ENCODE data around the gene MPC2.
A peak's percentile ranks its signal among the peaks of the same experiment; 100 is the strongest.

Gene MPC2

GRCh38 chr1:167936930-167937708 lies at the start of gene MPC2:
Gene MPC2, minus strand, starts transcription at chr1:167937072. Its CDS starts 1,231 bp downstream, at chr1:167935841.
- Mint-ChIP-seq H3K27me3 (ENCODE audit: low read depth) (no peaks in the 10 kb centered on the region), H3K36me3 (ENCODE audit: low read depth) (peaks cover 5% of the 10 kb centered on the region), H3K4me1 (ENCODE audit: low read depth) (peaks cover 29% of the 10 kb centered on the region), H3K9me3 (no peaks in the 10 kb centered on the region), H3K4me3 (peak within 1 kb of the TSS; percentile 90), H3K27ac (peak within 1 kb of the TSS; percentile 97)
- DNase-seq (ENCODE audit: low spot score): peak; percentile 57

GRCh38 chr1:167984886-167985489 lies 48.1 kb upstream of the MPC2 start:
- H3K27ac Mint-ChIP-seq: no peak overlapping the region
- H3K4me3 Mint-ChIP-seq: no peak overlapping the region
- peak; percentile 10 for DNase-seq (ENCODE audit: low spot score)
- peaks cover 9% of the 10 kb centered on the region for H3K4me1 Mint-ChIP-seq (ENCODE audit: low read depth)
- no peaks in the 10 kb centered on the region for H3K27me3 Mint-ChIP-seq (ENCODE audit: low read depth)
- no peaks in the 10 kb centered on the region for H3K9me3 Mint-ChIP-seq
- H3K36me3 Mint-ChIP-seq (ENCODE audit: low read depth): peaks cover 32% of the 10 kb centered on the region

GRCh38 chr1:167983797-167984420 lies 47.0 kb upstream of the MPC2 start:
- Mint-ChIP-seq H3K4me1 (ENCODE audit: low read depth) (peaks cover 9% of the 10 kb centered on the region), H3K27ac (no peak overlapping the region), H3K9me3 (no peaks in the 10 kb centered on the region), H3K27me3 (ENCODE audit: low read depth) (no peaks in the 10 kb centered on the region), H3K4me3 (no peak overlapping the region), H3K36me3 (ENCODE audit: low read depth) (peaks cover 35% of the 10 kb centered on the region)
- DNase-seq (ENCODE audit: low spot score): no peak

GRCh38 chr1:167981933-167982332 lies 45.1 kb upstream of the MPC2 start:
- Mint-ChIP-seq H3K4me3 (no peak overlapping the region), H3K27me3 (ENCODE audit: low read depth) (no peaks in the 10 kb centered on the region), H3K4me1 (ENCODE audit: low read depth) (peaks cover 9% of the 10 kb centered on the region), H3K36me3 (ENCODE audit: low read depth) (peaks cover 43% of the 10 kb centered on the region), H3K9me3 (peaks cover 5% of the 10 kb centered on the region), H3K27ac (no peak overlapping the region)
- no peak for DNase-seq (ENCODE audit: low spot score)

- H3K36me3 Mint-ChIP-seq (ENCODE audit: low read depth): peaks cover 39% of the 10 kb centered on the region
- peak overlapping the region; percentile 58 for H3K27ac Mint-ChIP-seq
Measured at GRCh38 chr1:167977245-167977644, 40.4 kb upstream of the MPC2 start.

GRCh38 chr1:167974698-167975097 lies 37.8 kb upstream of the MPC2 start:
- H3K36me3 Mint-ChIP-seq (ENCODE audit: low read depth): peaks cover 29% of the 10 kb centered on the region
- H3K27me3 Mint-ChIP-seq (ENCODE audit: low read depth): no peaks in the 10 kb centered on the region
- H3K9me3 Mint-ChIP-seq: peaks cover 5% of the 10 kb centered on the region
- H3K4me3 Mint-ChIP-seq: no peak overlapping the region
- no peaks in the 10 kb centered on the region for H3K4me1 Mint-ChIP-seq (ENCODE audit: low read depth)
- DNase-seq (ENCODE audit: low spot score): no peak
- no peak overlapping the region for H3K27ac Mint-ChIP-seq

More at GRCh38 chr1:167977245-167977644, 40.4 kb upstream of the MPC2 start:
- Mint-ChIP-seq H3K27me3 (ENCODE audit: low read depth) (no peaks in the 10 kb centered on the region), H3K9me3 (peaks cover 5% of the 10 kb centered on the region), H3K4me3 (no peak overlapping the region), H3K4me1 (ENCODE audit: low read depth) (peaks cover 2% of the 10 kb centered on the region)
- no peak for DNase-seq (ENCODE audit: low spot score)

- Mint-ChIP-seq H3K9me3 (peaks cover 5% of the 10 kb centered on the region), H3K36me3 (ENCODE audit: low read depth) (peaks cover 28% of the 10 kb centered on the region), H3K27me3 (ENCODE audit: low read depth) (no peaks in the 10 kb centered on the region), H3K4me3 (no peak overlapping the region), H3K27ac (no peak overlapping the region), H3K4me1 (ENCODE audit: low read depth) (no peaks in the 10 kb centered on the region)
- DNase-seq (ENCODE audit: low spot score): no peak
Measured at GRCh38 chr1:167973832-167974231, 37.0 kb upstream of the MPC2 start.

- Mint-ChIP-seq H3K4me1 (ENCODE audit: low read depth) (peaks cover 5% of the 10 kb centered on the region), H3K27ac (no peak overlapping the region)
- DNase-seq (ENCODE audit: low spot score): no peak
Measured at GRCh38 chr1:167968569-167968968, 31.7 kb upstream of the MPC2 start.

GRCh38 chr1:167966050-167966449 lies 29.2 kb upstream of the MPC2 start:
- Mint-ChIP-seq H3K4me1 (ENCODE audit: low read depth) (peaks cover 5% of the 10 kb centered on the region), H3K9me3 (no peaks in the 10 kb centered on the region), H3K36me3 (ENCODE audit: low read depth) (peaks cover 19% of the 10 kb centered on the region), H3K4me3 (no peak overlapping the region), H3K27ac (no peak overlapping the region), H3K27me3 (ENCODE audit: low read depth) (no peaks in the 10 kb centered on the region)
- DNase-seq (ENCODE audit: low spot score): no peak

More at GRCh38 chr1:167968569-167968968, 31.7 kb upstream of the MPC2 start:
- Mint-ChIP-seq H3K27me3 (ENCODE audit: low read depth) (no peaks in the 10 kb centered on the region), H3K4me3 (no peak overlapping the region), H3K9me3 (no peaks in the 10 kb centered on the region), H3K36me3 (ENCODE audit: low read depth) (peaks cover 13% of the 10 kb centered on the region)

- peaks cover 5% of the 10 kb centered on the region for H3K4me1 Mint-ChIP-seq (ENCODE audit: low read depth)
- H3K27ac Mint-ChIP-seq: no peak overlapping the region
- H3K27me3 Mint-ChIP-seq (ENCODE audit: low read depth): no peaks in the 10 kb centered on the region
- no peak overlapping the region for H3K4me3 Mint-ChIP-seq
- no peaks in the 10 kb centered on the region for H3K9me3 Mint-ChIP-seq
- H3K36me3 Mint-ChIP-seq (ENCODE audit: low read depth): peaks cover 19% of the 10 kb centered on the region
- no peak for DNase-seq (ENCODE audit: low spot score)
Measured at GRCh38 chr1:167964646-167965045, 27.8 kb upstream of the MPC2 start.

GRCh38 chr1:167957710-167958109 lies 20.8 kb upstream of the MPC2 start:
- peaks cover 35% of the 10 kb centered on the region for H3K36me3 Mint-ChIP-seq (ENCODE audit: low read depth)
- no peak overlapping the region for H3K27ac Mint-ChIP-seq
- DNase-seq (ENCODE audit: low spot score): no peak
- H3K4me1 Mint-ChIP-seq (ENCODE audit: low read depth): peaks cover 6% of the 10 kb centered on the region
- H3K4me3 Mint-ChIP-seq: no peak overlapping the region
- no peaks in the 10 kb centered on the region for H3K27me3 Mint-ChIP-seq (ENCODE audit: low read depth)
- no peaks in the 10 kb centered on the region for H3K9me3 Mint-ChIP-seq

- H3K4me3 Mint-ChIP-seq: no peak overlapping the region
- H3K27me3 Mint-ChIP-seq (ENCODE audit: low read depth): no peaks in the 10 kb centered on the region
- DNase-seq (ENCODE audit: low spot score): no peak
- H3K9me3 Mint-ChIP-seq: no peaks in the 10 kb centered on the region
- H3K36me3 Mint-ChIP-seq (ENCODE audit: low read depth): peaks cover 34% of the 10 kb centered on the region
- peaks cover 6% of the 10 kb centered on the region for H3K4me1 Mint-ChIP-seq (ENCODE audit: low read depth)
- H3K27ac Mint-ChIP-seq: no peak overlapping the region
Measured at GRCh38 chr1:167955915-167956314, 19.0 kb upstream of the MPC2 start.

GRCh38 chr1:167950569-167950968 lies 13.7 kb upstream of the MPC2 start:
- Mint-ChIP-seq H3K27ac (no peak overlapping the region), H3K4me1 (ENCODE audit: low read depth) (peaks cover 23% of the 10 kb centered on the region), H3K27me3 (ENCODE audit: low read depth) (no peaks in the 10 kb centered on the region), H3K4me3 (no peak overlapping the region), H3K36me3 (ENCODE audit: low read depth) (peaks cover 25% of the 10 kb centered on the region), H3K9me3 (no peaks in the 10 kb centered on the region)
- no peak for DNase-seq (ENCODE audit: low spot score)

GRCh38 chr1:167949785-167950184 lies 12.9 kb upstream of the MPC2 start:
- H3K36me3 Mint-ChIP-seq (ENCODE audit: low read depth): peaks cover 23% of the 10 kb centered on the region
- no peaks in the 10 kb centered on the region for H3K9me3 Mint-ChIP-seq
- H3K4me1 Mint-ChIP-seq (ENCODE audit: low read depth): peaks cover 25% of the 10 kb centered on the region
- H3K27ac Mint-ChIP-seq: no peak overlapping the region
- no peak overlapping the region for H3K4me3 Mint-ChIP-seq
- no peak for DNase-seq (ENCODE audit: low spot score)
- no peaks in the 10 kb centered on the region for H3K27me3 Mint-ChIP-seq (ENCODE audit: low read depth)

Measured in T-helper 2 cell treated with Interferon-gamma antibody and Interleukin-4, amounts not matched to agents 5 μg/mL and 100 μg/mL, for 36 hours (primary cell).